ENCODE measurements around the gene SPRN.

DNA sequence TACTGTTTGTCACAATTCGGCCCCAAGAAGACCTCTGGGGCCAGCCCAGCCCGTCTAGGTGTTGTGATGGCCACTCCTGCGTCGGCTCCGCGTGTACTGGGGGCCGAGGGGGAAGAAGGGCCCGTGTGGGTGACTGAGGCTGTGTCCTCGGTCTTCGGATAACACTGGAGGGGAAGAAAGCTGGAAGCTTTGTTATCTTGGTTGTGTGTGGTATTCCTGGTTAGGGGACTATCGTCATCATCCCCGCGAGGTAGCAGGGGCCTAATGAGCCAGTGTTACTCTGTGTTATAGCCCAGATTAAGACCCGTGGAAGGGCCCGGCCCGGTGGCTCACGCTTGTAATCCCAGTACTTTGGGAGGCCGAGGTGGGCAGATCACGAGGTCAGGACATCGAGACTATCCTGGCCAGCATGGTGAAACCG, 29.6 kb downstream of the SPRN start:
- TF ChIP-seq EZH2 (IDR thresholded peaks at IDR 0.05; ENCODE audit: low read depth) (no peak), CTCF (conservative IDR thresholded peaks at IDR 0.05) (no peak)

All from PC-9 (cell line).